NCI-H1930 (cell line): ENCODE measurements around the gene MAGEA8.
"Not testable (repeated sequence)": the region's sequence is repeated elsewhere in the genome, so short reads cannot be mapped to it uniquely, and the experiment has no call there.

ENCODE experiments used
- DNase-seq, 2 experiments: peaks; one replicate each; lab custom pipeline; 2025; lab: John Stamatoyannopoulos, UW

The MAGEA8 gene

DNA sequence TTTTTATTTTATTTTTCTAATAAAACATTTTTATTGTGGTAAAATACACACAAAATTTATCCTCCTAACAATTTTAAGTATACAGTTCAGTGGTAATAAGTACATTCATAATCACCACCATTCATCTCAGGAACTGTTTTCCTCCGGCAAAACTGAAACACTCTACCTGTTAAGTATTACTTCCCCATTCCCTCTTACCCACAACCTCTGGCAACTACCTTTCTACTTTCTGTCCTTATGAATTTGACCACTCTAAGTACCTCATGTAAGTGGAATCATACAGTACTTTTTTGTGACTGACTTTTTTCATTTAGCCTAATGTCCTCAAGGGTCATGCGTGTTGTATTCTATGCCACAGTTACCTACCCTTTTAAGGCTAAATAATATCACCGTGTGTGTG, 27.3 kb downstream of the MAGEA8 start:
- no peak for DNase-seq

DNA sequence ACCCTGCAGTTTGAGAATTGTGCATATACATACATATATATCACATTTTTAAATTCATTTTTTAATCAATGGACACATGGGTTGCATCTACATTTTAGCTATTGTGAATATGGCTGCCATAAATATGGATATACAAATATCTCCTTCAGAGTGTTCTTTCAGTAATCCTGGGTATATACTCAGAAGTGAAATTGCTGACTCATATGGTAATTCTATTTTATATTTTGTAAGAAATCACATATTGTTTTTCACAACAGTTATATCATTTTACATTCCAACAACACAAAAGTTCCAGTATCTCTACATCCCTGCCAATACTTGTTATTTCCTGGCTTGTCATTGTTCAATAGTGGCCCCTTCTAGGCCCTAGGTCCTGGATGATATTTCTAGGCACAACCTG, 27.7 kb downstream of the MAGEA8 start:
- DNase-seq, result no peak

DNA sequence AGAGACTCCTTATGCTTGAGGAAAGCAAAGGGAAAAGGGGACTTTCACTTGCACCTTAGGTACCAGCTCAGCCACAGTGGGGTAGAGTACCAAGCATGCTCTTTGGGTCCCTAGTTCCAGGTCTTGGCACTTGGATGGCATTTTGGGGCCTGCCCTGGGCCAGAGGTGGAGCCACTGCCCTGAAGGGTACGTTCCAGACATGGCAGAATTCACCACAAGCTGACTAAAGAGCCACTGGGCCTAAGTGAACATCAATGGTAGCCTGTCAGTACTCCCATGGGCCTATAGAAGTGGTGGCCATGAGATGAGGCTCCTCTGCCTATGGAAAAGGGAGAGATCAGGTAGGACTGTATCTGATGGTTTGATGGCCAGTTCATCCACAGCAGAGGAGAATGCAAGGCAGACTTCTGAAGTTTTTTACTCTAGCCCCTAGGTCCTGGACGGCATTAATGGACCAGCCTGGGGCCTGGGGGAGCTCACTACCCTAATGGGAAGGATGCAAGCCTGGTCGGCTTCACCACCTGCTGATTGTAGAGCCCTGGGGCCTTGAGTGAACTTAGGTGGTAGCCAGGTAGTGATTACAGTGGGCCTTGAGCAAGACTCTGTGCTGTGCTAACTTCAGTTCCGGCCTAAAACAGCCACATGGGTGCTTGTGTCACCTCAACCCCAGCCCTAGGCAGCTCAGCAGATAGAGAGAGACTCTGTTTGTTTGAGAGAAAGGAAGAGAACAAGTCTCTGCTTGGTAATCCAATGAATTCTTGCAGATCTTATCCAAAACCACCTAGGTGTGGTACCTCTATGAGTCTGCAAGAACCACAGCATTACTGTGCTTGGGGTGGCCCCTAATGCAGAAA, 28.6 kb downstream of the MAGEA8 start:
- no peak for DNase-seq

DNA sequence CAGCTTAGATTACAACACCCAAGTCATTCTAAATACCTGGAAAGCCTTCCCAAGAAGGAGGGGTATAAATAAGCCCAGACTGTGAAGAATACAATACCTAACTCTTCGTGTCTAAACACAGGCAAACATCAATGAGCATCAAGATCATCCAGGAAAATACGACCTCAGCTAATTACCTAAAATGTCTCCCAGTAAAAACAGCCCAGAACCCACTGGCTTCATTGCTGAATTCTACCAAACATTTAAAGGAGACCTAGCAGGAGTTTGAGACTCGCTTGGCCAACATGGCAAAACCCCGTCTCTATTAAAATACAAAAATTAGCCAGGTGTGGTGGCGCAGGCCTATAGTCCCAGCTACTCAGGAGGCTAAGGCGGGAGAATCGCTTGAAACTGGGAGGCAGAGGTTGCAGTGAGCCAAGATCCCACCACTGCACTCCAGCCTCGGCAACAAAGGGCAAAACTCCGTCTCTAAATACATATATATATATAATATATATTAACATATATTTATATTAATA, 29.3 kb downstream of the MAGEA8 start:
- DNase-seq, result no peak

DNA sequence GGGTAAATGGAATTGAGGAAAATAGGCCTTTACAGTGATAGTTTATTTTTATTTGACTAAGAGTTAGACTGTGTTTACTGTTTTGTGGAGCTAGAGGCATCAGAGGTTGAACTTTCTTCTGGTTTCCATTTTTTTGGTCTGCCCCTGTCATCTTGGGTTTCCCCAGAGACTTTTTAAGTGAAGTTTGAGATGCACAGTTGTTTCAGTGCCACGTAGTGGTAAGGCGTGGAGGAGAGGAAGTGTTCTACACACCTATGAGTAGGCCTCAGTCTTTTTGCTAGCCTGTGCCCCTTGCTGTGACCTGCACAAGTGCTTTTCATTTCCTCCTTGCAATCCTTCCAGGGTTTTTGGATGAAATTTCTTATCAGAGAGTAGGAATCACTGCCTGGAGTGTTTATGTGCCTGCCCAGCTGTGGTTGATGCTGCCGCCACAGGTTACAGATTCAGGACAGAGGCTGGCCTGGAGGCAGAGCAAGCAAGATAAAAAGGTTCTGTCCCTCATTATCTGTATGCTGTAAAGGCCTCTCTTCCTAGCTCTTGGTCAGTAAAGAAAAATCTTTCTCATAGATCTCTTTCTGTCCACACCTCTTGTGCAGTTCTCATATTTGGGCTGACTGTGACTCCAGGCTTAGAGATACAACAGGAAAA, 35.9 kb downstream of the MAGEA8 start:
- DNase-seq, result no peak

DNA sequence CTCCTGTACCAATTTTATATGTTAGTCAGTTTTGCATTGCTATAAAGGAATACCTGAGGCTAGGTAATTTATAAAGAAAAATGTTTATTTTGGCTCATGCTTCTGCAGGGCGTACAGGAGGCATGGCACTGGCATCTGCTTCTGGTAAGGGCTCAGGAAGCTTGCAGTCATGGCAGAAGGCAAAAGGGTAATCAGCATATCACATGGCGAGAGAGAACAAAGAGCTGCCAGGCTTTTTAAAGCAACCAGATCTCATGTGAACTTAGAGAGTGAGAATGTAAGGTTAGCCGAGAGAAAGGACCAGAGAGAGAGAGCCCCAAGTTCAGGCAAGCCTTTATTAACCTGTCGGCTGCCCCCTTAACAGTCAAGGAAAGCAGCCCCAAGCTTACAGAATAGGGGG, 42.9 kb downstream of the MAGEA8 start:
- DNase-seq, result not testable (repeated sequence)

DNA sequence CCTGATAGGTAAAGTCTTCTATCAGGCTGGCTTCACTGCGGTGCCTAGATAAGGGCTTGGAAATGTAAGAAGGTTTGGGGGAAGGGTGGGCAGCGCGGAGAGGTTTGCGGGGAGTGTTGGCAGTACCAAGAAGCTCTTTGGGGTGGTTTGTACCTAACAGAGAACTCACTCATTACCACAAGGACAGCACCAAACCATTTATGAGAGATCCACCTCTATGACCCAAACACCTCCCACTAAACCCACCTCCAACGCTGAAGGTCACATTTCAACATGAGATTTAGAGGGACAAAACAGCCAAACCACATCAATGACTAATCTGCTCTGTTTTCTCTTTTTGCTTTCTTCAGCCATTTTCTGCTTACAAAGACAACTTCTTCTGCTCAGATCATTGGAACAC, 43.5 kb downstream of the MAGEA8 start:
- not testable (repeated sequence) for DNase-seq

DNA sequence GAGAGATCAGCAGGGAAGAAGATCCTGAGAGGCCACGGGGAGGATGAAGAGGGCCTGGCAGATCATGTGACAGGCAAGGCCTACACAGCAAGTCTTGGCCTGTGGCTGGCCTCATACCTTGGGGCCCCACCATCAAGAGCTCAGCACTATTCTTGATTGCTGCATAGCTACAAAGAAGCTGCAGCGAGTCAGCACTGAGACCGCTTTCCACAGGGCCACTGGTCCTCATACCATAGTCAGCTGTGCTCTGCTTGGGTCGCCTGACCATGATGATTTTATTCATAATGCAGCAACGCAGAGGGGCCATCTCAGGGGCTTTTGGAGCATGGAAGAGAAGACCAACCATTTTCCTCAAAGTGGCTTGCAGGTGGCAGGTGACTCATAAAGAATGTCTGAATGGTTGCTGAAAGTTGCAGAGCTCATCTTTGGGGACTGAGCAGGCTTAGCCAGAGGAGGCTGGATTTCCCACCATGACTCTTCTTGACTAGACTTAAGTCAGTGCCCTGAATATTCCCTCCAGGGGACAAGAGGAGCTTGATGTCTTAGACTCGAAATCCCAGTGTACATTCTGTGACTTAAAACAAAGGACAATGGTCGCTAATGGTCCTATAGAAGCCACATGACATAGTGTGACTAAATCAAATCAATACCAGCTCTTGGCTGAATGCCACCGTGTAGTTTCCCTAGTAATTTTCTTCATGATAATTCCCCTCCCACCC, 46.4 kb downstream of the MAGEA8 start:
- DNase-seq, result not testable (repeated sequence)

DNA sequence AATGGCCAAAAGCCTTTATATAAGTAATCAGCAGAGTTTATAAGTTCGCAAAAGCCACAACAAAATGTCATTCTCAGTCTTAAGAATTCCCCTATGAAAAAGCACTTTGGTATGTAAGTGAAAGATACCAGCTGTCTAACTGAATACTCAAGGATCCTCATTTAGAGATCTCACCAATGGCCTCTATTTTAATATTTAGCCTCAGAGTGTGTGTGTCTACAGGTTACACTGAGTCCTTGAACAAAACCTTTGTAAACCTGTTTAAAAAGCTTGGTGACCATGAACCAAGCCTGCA, 46.9 kb downstream of the MAGEA8 start:
- not testable (repeated sequence) for DNase-seq

DNA sequence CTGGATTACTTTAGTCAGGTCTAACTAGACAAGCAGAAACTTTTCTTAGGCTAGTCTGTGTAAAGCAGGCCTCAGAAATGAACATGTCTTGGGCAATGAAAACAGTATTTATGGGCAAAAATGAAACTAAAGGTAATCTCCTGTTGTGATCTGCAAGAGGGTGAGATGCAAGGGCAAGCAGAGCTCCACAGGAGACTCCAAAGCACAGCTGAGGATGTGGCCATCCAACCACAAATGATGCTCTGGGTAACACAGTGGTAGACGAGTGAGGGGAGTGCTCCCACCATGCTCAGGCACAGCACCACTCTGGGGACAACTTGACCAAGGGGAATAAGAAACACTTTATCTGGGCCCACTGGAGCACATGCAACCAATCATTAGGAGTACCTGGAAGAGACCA, 47.7 kb downstream of the MAGEA8 start:
- not testable (repeated sequence) for DNase-seq

DNA sequence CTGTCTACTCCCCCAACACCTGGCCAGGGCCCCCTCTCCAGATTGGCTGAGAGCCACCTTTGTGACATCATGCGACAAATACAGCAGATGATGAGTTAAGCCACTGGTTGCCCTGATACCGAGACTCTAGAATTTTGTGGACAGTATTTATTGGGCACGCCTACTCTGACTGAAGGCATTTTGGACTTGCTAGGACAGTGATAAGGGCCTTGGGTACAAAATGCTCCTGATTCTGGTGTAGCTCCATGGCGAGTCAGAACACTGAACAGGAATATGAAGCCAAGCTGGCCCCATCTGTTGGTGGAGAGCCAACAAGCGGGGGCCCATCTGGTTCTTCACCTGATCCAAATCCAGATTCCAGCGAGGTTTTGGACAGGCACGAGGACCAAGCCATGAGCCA, 48.4 kb downstream of the MAGEA8 start, which contains the start of gene HSFX4:
HSFX4 (plus strand) TSS at position 174 of the 400 bp plus-strand sequence; CDS start at position 246, 72 bp downstream.
- not testable (repeated sequence) for DNase-seq

DNA sequence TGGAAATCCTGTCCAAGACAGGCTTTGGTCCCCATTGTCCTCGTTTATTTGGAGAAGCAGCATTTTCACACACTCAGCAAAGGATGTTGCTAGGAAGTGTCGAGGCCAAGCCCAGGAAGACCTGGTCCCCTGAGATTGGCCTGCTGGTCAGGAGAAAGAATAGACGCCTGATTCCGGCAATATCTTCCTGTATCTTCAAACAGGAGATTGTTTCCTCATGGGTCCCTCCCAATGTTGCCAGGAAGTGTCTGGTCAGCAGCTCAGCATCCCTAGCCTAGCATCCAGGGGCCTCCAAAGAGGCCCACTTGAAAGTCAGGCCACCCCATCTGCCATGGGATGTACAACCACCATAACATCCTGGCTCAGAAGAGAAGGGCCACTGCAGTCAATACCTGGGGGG, 50.4 kb downstream of the MAGEA8 start:
- not testable (repeated sequence) for DNase-seq

DNA sequence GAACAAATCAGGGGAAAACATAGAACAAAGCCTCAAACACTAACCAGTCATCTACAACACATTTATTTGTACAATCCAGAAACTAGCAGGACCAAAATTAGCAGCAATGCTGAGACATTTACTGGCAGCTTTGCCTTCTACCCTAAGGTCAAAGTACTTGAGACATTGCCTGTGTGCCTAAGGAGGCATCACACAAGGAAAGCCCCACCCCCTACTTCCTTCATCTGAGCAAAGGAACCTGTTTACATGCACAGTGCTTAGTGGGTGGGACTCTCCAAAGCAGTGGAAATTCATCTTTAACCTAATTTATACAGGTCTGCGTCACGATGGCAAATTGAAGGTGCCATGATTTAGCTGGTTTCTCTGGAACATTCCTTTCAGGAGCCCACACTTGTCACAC, 51.2 kb downstream of the MAGEA8 start:
- not testable (repeated sequence) for DNase-seq

DNA sequence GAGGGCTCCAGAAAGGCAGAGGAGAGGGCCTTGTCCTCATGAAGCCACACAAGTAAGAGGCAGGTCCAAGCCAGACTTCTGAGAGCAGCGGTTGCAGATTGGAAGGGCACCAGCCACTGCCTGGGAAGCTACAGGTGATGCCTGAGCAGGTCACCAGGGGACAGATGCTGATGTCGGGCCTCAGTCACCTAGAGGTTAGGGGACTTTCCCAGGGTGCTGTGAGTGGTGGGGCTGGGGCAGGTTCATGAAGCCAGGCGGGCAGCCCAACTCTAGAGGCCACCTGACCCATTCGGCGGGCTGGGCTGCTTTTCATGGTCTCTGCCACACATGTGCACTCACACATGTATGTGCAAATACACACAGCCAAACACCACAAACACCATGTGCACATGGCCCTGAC, 52.0 kb downstream of the MAGEA8 start:
- DNase-seq, result not testable (repeated sequence)

DNA sequence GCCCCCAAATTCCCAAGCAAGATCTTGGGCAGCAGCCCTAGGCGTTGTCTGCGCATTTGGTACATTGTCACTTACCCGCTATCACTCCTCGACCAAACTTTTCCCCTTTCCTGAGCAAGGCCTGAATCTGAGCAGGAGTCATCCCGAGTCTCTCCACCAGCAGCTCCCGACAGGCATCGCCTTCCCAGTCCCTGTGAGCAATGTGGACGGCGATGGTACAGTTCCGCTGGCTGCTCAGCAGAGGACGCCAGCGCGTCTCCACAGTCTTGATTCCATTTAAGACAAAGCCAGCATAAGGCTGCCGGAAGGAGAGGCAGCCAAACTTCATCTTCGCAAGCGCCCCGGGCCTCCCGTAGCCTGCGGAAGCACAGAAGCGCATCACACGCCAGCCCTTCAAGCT, 52.6 kb downstream of the MAGEA8 start:
- not testable (repeated sequence) for DNase-seq
